HG02885 (cell line): Measurements from ENCODE around the gene EMC10.
"Not testable (repeated sequence)": the region's sequence is repeated elsewhere in the genome, so short reads cannot be mapped to it uniquely, and the experiment has no call there.

Source experiments
- ATAC-seq: cut with Tn5 transposase; IDR thresholded peaks from one replicate; pipeline ENCODE4 v1.9.1; 2021; ENCODE audit warnings: mild to moderate bottlenecking; ENCODE audit not compliant: unreplicated experiment, poor library complexity

EMC10 gene

GRCh38 chr19:50450369-50451222, 25.7 kb upstream of the EMC10 start:
- no peak for ATAC-seq

GRCh38 chr19:50451223-50451534, 25.1 kb upstream of the EMC10 start:
- no peak for ATAC-seq

- ATAC-seq: no peak
Observed at GRCh38 chr19:50453243-50453642, 23.1 kb upstream of the EMC10 start.

- no peak for ATAC-seq
Observed at GRCh38 chr19:50455992-50456391, 20.3 kb upstream of the EMC10 start.

GRCh38 chr19:50457300-50457699, 19.0 kb upstream of the EMC10 start:
- ATAC-seq: no peak

- ATAC-seq: no peak
Observed at GRCh38 chr19:50458396-50459066, 17.8 kb upstream of the EMC10 start.

GRCh38 chr19:50459067-50459456, 17.2 kb upstream of the EMC10 start:
- no peak for ATAC-seq

- no peak for ATAC-seq
Observed at GRCh38 chr19:50459638-50460037, 16.7 kb upstream of the EMC10 start.

- ATAC-seq: peak; percentile 53
Observed at GRCh38 chr19:50460161-50460765, 16.0 kb upstream of the EMC10 start.

- ATAC-seq: no peak
Observed at GRCh38 chr19:50461066-50461875, 15.0 kb upstream of the EMC10 start.

GRCh38 chr19:50462970-50463369, 13.3 kb upstream of the EMC10 start:
- ATAC-seq: no peak

GRCh38 chr19:50464348-50464747, 12.0 kb upstream of the EMC10 start:
- no peak for ATAC-seq

- ATAC-seq: no peak
Observed at GRCh38 chr19:50465000-50465399, 11.3 kb upstream of the EMC10 start.

- ATAC-seq: no peak
Observed at GRCh38 chr19:50465986-50466705, 10.2 kb upstream of the EMC10 start.

- ATAC-seq: no peak
Observed at GRCh38 chr19:50466706-50467039, 9.6 kb upstream of the EMC10 start.

GRCh38 chr19:50467566-50467965, 8.7 kb upstream of the EMC10 start:
- no peak for ATAC-seq

- no peak for ATAC-seq
Observed at GRCh38 chr19:50468818-50469217, 7.5 kb upstream of the EMC10 start.

- not testable (repeated sequence) for ATAC-seq
Observed at GRCh38 chr19:50473336-50473735, 3.0 kb upstream of the EMC10 start.

GRCh38 chr19:50475101-50475568, 1.2 kb upstream of the EMC10 start:
- no peak for ATAC-seq

GRCh38 chr19:50475736-50476223, 527 bp upstream of the EMC10 start:
- ATAC-seq: no peak
